Measurements from ENCODE around the gene SCT.

Gene SCT

DNA sequence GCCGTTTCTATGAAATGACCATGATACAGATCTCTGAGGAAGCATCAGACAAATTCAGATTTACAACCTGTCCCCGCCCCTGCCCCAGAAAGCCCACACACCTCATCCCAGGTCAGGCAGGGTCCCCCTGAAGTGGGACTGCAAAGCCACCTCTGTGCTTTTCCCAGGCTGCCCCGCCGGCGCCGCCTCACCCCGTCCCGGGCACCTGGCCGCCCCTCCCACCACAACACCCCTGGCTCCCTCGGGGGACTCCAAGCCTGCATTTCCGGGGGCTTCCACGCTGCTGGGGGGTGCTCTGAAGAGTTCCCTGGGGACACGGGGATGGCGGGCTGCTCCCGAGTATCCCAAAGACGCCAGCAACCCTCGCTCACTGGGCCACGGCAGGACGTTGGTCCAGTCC is 33.3 kb upstream of the SCT start (continued):
- no peak for TF ChIP-seq HOXC10 (CRISPR knock-in tag; IDR thresholded peaks at IDR 0.05)
- TF ChIP-seq, protein P1, sequence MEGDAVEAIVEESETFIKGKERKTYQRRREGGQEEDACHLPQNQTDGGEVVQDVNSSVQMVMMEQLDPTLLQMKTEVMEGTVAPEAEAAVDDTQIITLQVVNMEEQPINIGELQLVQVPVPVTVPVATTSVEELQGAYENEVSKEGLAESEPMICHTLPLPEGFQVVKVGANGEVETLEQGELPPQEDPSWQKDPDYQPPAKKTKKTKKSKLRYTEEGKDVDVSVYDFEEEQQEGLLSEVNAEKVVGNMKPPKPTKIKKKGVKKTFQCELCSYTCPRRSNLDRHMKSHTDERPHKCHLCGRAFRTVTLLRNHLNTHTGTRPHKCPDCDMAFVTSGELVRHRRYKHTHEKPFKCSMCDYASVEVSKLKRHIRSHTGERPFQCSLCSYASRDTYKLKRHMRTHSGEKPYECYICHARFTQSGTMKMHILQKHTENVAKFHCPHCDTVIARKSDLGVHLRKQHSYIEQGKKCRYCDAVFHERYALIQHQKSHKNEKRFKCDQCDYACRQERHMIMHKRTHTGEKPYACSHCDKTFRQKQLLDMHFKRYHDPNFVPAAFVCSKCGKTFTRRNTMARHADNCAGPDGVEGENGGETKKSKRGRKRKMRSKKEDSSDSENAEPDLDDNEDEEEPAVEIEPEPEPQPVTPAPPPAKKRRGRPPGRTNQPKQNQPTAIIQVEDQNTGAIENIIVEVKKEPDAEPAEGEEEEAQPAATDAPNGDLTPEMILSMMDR (tag by site-specific recombination; IDR thresholded peaks at IDR 0.05) = no peak
- TF ChIP-seq, protein P2, sequence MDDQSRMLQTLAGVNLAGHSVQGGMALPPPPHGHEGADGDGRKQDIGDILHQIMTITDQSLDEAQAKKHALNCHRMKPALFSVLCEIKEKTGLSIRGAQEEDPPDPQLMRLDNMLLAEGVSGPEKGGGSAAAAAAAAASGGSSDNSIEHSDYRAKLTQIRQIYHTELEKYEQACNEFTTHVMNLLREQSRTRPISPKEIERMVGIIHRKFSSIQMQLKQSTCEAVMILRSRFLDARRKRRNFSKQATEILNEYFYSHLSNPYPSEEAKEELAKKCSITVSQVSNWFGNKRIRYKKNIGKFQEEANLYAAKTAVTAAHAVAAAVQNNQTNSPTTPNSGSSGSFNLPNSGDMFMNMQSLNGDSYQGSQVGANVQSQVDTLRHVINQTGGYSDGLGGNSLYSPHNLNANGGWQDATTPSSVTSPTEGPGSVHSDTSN (CRISPR knock-in tag; IDR thresholded peaks at IDR 0.05) = no peak

DNA sequence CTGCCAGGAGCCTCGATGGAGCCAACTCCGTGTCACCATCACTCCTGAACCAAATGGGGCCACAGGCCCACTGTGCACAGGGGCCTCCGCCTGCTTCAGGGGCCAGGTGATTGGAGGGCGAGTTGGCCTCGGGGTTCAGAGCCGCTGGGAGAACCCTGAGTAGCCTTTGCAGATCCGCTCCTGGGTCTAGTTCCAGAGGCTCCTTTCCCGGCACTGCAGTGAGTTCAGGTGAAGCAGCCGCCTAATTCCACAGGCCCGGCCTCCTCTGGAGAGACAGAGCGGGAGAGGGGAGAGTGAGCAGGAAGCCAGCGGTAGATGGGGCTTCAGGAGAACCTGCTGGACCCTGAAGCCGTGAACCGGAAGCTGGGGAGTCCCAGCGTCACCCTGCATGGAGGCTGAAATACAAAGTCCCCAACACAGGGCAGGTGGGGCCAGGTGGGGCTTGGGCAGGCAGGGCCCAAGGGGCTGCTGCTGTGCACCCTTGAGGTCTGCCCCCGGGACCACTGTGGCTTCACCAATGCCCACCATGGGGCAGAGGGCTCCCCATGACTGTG is 32.6 kb upstream of the SCT start:
- H3K27ac ChIP-seq (ENCODE audit: extremely low read depth, low read depth, low read length) = no peak overlapping the region
- H3K4me3 ChIP-seq (ENCODE audit: low read depth, low read length) = no peak overlapping the region
- H3K4me1 ChIP-seq (ENCODE audit: control insufficient read depth, insufficient read depth, low read length) = no peaks in the 10 kb centered on the region
- H3K9me3 ChIP-seq (ENCODE audit: control insufficient read depth, insufficient read depth, low read depth, low read length) = no peaks in the 10 kb centered on the region
- H3K36me3 ChIP-seq (ENCODE audit: control insufficient read depth in 2 of 2, insufficient read depth in 1 of 2, low read length in 2 of 2) = peaks cover 8 to 92% of the 10 kb centered on the region in 2 experiments; a peak in 2 of 3 replicates
- POLR2A ChIA-PET = no interaction called here
- TF ChIP-seq ZNF658 (tag by site-specific recombination; IDR thresholded peaks at IDR 0.05) = no peak
- TF ChIP-seq ZNF174 (tag by site-specific recombination; IDR thresholded peaks at IDR 0.05) = no peak
- TF ChIP-seq, protein P3, sequence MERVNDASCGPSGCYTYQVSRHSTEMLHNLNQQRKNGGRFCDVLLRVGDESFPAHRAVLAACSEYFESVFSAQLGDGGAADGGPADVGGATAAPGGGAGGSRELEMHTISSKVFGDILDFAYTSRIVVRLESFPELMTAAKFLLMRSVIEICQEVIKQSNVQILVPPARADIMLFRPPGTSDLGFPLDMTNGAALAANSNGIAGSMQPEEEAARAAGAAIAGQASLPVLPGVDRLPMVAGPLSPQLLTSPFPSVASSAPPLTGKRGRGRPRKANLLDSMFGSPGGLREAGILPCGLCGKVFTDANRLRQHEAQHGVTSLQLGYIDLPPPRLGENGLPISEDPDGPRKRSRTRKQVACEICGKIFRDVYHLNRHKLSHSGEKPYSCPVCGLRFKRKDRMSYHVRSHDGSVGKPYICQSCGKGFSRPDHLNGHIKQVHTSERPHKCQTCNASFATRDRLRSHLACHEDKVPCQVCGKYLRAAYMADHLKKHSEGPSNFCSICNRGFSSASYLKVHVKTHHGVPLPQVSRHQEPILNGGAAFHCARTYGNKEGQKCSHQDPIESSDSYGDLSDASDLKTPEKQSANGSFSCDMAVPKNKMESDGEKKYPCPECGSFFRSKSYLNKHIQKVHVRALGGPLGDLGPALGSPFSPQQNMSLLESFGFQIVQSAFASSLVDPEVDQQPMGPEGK (tag by site-specific recombination; IDR thresholded peaks at IDR 0.05) = no peak
- TF ChIP-seq TCF7L2 (IDR thresholded peaks at IDR 0.05; ENCODE audit: borderline replicate concordance, low read depth, low read length) = no peak
- TF ChIP-seq, protein P2 (CRISPR knock-in tag; IDR thresholded peaks at IDR 0.05) = no peak
- no peak for TF ChIP-seq ZNF76 (tag by site-specific recombination; IDR thresholded peaks at IDR 0.05; ENCODE audit: borderline replicate concordance, low read depth)
- TF ChIP-seq ZNF514 (tag by site-specific recombination; IDR thresholded peaks at IDR 0.05) = no peak
- TF ChIP-seq KLF16 (tag by site-specific recombination; IDR thresholded peaks at IDR 0.05) = no peak
- no peak for TF ChIP-seq ZNF146 (tag by site-specific recombination; IDR thresholded peaks at IDR 0.05)
- no peak for TF ChIP-seq SETDB1 (IDR thresholded peaks at IDR 0.05; ENCODE audit: insufficient read length, low read length)
- TF ChIP-seq ZNF670 (tag by site-specific recombination; IDR thresholded peaks at IDR 0.05; ENCODE audit: low read depth) = no peak
- no peak for TF ChIP-seq ZBTB7A (tag by site-specific recombination; IDR thresholded peaks at IDR 0.05; ENCODE audit: low read depth)
- no peak for TF ChIP-seq ZNF169 (tag by site-specific recombination; IDR thresholded peaks at IDR 0.05)
- TF ChIP-seq HOXC10 (CRISPR knock-in tag; IDR thresholded peaks at IDR 0.05) = no peak
- no peak for TF ChIP-seq ZNF248 (tag by site-specific recombination; IDR thresholded peaks at IDR 0.05)
- no peak for TF ChIP-seq ZBTB20 (tag by site-specific recombination; IDR thresholded peaks at IDR 0.05)
- CTCF ChIA-PET = interaction anchor here (0.8 kb wide), 1 partner anchor 23 kb away, joined by 3 read pairs; no protein-coding TSS in a partner anchor

DNA sequence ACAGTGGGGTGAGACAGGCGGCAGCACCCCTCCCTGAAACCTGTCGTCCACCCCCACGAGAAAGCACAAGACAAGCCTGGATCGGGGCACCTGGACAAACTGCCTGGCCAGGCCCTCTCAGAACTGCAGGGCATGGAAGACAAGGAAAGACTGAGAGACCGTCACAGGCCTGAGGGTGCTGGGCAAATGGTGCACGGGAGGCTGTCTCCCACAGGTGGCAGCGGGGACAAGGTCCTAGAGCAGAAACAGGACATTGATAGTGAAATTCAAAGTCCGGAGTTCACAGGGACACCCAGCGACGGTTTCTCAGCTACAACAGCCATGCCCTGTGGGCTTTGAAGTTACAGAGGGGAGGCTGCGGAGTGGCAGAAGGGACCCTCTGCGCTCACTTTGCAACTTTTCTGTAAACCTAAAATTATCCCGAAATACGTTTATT is 30.7 kb upstream of the SCT start:
- Histone ChIP-seq H3K4me3 (ENCODE audit: low read depth, low read length) (no peak overlapping the region), H3K4me1 (ENCODE audit: control insufficient read depth, insufficient read depth, low read length) (no peaks in the 10 kb centered on the region), H3K9me3 (ENCODE audit: control insufficient read depth, insufficient read depth, low read depth, low read length) (no peaks in the 10 kb centered on the region), H3K36me3 (ENCODE audit: control insufficient read depth in 2 of 2, insufficient read depth in 1 of 2, low read length in 2 of 2) (peaks cover 4 to 92% of the 10 kb centered on the region in 2 experiments; a peak in 2 of 3 replicates), H3K27ac (ENCODE audit: extremely low read depth, low read depth, low read length) (no peak overlapping the region)
- CTCF ChIA-PET = no interaction called here
- POLR2A ChIA-PET = no interaction called here
- TF ChIP-seq ZNF792 (tag by site-specific recombination; IDR thresholded peaks at IDR 0.05) (no peak), FEZF1 (tag by site-specific recombination; IDR thresholded peaks at IDR 0.05) (no peak), PRDM1 (tag by site-specific recombination; IDR thresholded peaks at IDR 0.05) (no peak), ZNF776 (tag by site-specific recombination; IDR thresholded peaks at IDR 0.05; ENCODE audit: borderline replicate concordance) (no peak)
- TF ChIP-seq, protein P4, sequence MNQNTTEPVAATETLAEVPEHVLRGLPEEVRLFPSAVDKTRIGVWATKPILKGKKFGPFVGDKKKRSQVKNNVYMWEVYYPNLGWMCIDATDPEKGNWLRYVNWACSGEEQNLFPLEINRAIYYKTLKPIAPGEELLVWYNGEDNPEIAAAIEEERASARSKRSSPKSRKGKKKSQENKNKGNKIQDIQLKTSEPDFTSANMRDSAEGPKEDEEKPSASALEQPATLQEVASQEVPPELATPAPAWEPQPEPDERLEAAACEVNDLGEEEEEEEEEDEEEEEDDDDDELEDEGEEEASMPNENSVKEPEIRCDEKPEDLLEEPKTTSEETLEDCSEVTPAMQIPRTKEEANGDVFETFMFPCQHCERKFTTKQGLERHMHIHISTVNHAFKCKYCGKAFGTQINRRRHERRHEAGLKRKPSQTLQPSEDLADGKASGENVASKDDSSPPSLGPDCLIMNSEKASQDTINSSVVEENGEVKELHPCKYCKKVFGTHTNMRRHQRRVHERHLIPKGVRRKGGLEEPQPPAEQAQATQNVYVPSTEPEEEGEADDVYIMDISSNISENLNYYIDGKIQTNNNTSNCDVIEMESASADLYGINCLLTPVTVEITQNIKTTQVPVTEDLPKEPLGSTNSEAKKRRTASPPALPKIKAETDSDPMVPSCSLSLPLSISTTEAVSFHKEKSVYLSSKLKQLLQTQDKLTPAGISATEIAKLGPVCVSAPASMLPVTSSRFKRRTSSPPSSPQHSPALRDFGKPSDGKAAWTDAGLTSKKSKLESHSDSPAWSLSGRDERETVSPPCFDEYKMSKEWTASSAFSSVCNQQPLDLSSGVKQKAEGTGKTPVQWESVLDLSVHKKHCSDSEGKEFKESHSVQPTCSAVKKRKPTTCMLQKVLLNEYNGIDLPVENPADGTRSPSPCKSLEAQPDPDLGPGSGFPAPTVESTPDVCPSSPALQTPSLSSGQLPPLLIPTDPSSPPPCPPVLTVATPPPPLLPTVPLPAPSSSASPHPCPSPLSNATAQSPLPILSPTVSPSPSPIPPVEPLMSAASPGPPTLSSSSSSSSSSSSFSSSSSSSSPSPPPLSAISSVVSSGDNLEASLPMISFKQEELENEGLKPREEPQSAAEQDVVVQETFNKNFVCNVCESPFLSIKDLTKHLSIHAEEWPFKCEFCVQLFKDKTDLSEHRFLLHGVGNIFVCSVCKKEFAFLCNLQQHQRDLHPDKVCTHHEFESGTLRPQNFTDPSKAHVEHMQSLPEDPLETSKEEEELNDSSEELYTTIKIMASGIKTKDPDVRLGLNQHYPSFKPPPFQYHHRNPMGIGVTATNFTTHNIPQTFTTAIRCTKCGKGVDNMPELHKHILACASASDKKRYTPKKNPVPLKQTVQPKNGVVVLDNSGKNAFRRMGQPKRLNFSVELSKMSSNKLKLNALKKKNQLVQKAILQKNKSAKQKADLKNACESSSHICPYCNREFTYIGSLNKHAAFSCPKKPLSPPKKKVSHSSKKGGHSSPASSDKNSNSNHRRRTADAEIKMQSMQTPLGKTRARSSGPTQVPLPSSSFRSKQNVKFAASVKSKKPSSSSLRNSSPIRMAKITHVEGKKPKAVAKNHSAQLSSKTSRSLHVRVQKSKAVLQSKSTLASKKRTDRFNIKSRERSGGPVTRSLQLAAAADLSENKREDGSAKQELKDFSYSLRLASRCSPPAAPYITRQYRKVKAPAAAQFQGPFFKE (tag by site-specific recombination; IDR thresholded peaks at IDR 0.05; ENCODE audit: borderline replicate concordance) = no peak
